Fibroblast of skin of left quadriceps (primary cell): Measurements from ENCODE around the gene FAM184A.
A peak's percentile ranks its signal among the peaks of the same experiment; 100 is the strongest.
"Not testable (repeated sequence)": the region's sequence is repeated elsewhere in the genome, so short reads cannot be mapped to it uniquely, and the experiment has no call there.

Experiments
- DNase-seq, 2 experiments: peaks; one replicate each; pipeline ENCODE4 v3.0.0-alpha.2; 2013; ENCODE audit warnings: low read depth in 2 of 2

FAM184A gene

DNA sequence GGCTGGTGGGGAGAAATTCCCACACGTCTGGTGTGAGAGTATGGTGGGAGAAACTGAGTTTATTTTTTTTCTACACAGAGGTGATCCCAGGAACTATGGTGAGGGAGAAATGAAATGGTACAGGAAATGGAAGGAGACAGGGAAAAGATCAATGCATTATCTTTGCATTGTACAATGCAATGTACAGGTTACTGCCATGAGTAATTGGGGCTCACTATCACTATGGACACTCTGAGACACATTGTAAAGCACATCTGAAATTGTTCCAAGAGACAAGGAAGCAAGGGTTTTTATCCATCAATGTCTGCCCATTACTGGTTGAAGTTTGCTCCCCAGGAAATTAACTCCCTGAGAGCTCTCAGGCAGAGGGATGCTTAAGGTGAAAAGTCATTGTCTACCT is 21.7 kb upstream of the FAM184A start:
- DNase-seq, result no peak

DNA sequence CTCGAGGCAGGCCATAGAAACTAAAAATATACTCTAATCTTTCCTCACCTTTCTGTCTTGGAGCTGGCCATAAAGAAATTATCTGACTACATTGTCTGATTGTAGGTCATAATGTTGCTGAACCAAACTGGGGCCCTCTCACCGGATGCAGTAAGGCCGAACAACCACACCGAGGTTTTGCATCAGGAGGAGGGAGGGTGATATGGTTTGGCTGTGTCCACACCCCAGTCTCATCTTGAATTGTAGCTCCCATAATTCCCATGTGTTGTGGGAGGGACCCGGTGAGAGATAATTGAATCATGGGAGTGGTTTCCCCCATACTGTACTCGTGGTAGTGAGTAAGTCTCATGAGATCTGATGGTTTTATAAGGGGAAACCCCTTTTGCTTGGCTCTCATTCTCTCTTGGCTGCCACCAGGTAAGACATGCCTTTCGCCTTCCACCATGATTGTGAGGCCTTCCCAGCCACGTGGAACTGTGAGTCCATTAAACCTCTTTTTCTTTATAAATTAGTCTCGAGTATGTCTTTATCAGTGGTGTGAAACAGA is 19.4 kb upstream of the FAM184A start:
- DNase-seq, result not testable (repeated sequence)

DNA sequence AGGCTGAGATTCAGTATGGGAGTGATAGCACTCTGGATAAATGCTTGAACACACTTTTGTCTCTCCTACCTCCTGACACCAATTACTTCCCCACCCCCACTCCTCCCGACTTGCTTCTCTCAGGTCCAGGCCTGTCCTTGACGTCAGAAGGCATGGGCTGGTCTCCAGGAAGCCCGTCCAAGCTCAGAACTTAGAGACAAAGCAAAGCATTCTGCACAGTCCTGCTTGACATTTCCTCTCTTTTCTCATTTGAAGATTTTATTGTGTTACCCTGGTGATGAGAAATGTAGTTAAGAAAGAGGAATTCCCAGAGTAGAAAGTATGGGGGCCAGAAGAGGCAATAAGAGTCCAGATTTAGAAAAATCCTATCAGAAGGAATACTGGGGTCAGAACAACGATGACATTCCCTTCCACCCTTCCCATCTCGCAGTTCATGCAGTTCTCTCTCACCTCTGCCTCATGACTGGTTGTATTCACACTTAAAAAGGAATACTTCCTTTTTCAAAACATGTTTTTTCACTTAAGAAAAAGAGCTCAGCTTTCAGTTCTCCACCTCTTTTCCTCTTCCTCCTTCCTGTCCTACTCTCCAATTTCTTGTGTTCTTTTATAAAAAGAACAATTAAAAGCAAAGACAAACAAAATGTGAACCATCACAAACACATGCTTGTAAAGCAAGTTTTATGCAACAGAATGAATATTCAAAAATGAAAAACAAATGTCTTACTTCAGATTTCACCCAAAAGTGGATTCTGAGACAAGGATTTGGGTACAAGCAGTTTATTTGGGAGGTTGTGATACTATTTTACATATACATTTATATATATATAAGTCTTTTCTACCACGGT is 18.5 kb upstream of the FAM184A start:
- DNase-seq, result no peak

DNA sequence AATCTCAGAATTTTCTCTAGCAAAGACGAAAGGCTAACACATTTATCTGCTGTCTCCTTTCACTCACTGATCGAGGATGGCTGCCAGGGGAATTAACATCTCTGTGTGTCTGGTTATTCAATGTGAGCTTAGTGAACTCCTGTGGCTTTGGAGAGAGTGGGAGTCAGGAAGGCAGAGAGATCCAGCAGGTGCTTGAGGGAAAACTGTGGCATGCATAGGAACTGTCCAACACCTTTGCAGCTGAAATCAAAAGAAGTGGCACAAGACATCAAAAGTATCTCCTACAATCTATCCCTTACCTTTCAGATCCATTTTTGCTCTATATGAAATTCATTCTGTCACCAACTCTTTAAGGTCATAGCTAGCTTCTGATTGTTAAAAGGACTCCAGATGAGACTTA is 11.8 kb upstream of the FAM184A start:
- no peak for DNase-seq

DNA sequence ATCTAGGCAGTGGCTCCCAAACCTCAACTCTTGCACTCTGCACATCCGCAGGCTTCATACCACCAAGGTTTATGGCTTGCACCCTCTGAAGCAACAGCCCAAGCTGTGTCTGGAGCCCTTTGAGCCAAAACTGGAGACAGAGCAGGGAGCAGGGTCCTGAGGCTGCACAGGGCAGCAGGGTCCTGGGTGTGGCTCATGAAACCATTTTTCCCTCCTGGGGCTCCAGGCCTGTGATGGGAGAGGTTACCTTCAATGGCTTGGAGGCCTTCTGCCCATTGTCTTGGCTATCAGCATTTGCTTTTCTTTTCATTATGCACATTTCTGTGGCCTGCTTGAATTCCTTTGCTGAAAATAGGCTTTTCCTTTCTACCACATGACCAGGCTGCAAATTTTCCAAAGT is 6.3 kb upstream of the FAM184A start:
- DNase-seq, result no peak

DNA sequence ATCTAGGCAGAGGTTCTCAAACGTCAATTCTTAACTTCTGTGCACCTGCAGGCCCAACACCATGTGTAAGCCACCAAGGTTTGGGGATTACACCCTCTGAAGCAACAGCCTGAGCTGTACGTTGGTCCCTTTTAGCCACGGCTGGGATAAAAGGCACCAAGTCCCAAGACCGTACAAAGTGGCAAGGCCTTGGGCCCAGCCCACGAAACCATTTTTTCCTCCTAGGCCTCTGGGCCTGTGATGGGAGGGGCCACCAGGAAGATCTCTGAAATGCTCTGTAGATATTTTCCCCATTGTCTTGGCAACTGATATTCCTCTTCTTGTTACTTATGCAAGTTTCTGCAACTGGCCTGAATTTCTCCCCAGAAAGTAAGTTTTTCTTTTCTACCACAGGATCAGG is 4.5 kb upstream of the FAM184A start:
- no peak for DNase-seq

DNA sequence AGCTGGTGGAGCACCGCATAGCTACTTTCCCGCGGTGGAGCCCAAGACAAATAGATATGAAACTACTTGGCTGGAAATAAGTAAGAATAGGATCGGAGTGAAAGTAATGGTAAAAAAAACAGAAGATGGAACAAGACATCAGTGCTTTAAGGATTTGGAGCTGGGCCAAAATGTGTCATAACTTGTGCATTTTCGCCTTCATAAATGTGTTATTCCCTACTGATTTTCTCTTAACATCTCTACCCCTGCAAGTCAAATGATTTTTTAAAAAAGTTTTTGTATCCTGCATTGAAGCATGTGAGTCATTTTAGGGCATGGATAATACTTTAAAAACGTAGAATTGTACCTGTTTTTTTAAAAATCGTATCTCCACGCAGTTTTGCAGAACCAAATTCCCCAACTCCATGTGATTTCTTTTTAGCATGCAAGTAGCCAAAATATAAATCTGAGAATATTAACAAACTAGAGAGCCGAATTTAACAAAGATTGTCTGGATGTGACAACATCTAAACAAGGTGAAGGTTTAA is 882 bp upstream of the FAM184A start:
- DNase-seq, result peak; percentile 23 to 29

DNA sequence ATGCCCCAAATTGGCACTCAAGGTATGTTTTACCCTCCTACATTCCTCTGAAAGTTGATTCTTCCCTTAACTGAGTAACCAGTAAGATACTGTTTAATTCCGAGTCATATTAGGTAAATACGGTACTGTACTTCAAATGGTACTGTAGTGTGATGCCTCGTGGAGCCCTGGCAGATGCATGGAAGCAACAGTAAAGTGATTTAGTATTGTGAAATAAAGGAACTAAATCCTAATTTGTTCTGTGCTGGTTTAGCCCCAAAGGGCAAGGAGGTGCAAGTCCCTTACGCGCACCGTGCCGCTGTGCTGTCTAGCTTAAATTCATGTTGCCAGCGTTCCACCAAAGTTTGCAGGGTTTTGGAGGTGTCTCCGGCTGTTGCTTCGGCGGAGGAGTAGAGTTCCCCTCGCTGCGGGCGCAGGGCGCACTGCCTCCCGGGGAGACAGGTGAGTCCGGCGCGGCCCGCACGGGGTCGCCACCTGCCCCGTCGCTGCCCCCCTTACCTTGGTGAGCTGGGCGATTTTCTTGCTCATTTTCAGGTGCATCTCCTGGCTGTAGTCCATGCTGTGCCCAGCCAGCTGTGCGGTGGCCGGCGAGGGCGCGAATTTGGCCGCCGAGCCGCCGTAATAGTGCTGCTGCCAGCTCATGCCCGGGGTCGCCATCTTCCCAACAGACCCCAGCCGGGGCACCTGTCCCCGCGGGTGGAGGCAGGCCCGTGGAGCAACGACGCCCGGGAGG is 655 bp downstream of the FAM184A start:
- no peak for DNase-seq

DNA sequence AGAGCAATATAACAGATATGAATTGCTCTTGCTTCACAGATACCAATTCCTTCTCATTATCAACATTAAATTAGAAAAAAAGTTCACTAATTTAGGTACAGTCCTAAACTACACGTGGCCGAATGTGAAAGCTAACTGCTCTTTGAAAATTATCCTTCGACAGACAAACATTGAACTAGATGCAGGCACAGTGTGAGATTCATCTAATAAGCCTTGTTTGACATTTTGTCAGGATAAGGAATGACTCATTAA is 1.1 kb downstream of the FAM184A start:
- no peak for DNase-seq

DNA sequence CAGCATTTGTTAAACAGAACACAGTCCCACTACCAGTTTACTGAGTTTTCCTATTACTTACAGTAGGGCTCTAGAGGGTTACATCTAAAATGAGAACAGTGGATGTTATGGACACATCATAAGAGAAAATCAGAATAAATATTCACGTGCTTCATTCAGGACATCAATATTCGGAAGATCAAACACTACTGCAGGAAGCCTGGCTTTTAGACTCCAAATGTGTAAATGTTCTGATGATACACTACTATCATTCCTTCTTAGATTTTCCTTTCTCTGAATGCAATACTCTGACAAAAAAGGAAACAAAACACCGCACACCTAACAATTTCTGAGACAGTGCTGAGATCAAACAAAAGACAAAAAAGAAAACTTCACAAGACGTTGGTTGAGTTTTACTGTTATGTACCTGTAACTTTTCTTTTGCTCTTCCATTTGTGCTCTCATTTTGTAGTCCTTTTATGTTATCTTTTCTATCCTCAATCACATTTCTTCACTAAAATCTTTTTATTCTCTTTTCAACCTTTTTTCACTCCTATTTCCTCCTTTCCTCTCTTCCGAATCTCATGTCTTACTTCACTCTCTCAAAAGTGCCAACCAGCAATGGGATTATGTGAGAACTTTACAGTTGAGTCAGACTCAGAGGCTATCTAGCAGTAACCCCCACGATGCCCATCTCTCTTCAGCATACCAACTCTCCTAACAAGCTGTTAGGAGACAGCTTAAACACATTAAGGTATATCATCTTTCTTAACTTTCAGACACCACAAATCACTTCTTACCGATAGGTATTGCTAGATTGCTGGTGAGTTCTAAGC is 1.7 kb downstream of the FAM184A start:
- DNase-seq, result no peak

DNA sequence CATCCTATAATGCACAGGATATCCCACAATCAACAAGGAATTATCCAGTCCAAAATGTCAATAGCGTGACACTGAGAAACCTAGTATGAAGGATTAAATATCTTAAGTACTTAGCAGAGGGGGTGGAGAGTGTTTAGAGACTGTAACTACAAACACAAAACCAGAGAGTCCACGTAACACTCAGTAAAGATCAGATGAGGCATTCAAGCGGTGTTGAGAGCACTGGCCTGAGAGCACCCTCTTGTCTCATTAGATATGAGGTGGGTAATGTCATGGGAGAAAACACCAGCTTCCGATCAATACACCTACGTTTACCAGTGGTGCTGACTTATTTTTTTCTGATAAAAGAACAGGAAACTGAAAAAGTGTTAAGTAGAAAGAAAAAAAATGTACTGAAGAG is 2.3 kb downstream of the FAM184A start:
- no peak for DNase-seq

DNA sequence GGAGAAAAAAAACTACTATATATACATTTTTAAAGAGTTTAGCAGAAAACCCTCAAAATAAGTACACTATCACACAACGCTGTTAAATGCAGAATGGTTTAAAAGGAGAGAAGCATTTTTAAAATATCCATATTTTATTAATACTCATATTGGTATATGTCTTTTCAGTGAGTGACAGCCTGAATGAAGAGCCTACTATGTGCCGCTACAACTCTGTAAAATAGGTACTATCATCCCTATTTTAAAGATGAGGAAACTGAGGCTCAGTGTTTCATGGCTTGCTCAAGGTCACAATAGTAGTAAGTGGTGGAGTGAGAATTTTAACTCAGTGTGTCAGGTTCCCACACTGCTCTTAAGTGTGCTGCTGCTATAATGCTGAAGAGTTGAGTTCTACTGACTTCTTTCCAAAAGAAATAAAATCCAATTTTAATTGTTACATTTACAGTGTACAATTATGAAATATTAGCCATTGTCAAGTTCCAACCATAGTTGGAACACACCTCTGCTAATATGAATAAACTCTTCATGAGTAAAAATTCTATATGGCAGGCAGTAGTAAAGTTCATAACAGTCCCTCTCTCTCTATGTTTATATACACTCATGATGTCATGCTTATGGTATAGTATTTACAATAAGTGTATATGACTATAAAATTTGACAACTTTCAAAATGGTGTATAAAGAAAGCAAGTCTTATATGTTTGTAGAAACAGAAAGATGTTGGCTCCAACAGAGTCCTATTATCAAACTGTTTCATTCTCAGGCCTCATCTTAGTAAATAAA is 3.1 kb downstream of the FAM184A start:
- DNase-seq, result no peak

DNA sequence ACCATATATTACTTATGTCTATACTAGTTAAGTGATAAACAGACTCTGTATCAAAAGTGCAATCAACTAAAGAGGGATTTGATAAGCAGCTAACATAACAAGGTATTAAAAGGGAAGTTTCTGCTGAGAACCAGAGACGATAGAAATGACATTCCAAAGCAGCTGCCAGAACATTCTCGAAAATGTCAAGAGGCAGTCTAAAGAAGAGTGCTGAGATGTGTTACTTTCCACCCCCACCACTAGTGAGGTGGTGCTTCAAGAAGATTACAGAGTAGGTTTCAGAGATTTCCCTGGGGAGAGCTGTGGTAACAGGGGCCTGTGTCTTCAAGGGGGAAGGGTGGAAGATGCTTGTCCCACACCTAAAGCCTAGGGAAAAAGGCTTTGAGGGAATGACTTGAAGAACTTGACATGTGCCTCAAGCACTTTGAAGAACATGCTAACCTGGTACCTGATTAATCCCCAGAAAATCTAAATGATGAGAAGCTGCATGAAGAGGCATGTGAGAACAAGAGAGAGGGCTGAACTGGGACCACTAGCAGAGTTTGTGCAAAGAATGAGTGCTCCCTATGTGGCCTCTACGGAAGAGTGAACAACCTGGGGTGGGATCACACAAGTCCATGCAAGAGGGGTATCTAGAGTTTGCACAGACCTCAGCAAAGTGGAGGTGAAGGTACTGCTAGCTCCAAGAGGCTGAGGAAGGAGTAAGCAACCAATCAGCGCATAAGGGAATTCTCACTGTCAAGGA is 5.0 kb downstream of the FAM184A start:
- no peak for DNase-seq

DNA sequence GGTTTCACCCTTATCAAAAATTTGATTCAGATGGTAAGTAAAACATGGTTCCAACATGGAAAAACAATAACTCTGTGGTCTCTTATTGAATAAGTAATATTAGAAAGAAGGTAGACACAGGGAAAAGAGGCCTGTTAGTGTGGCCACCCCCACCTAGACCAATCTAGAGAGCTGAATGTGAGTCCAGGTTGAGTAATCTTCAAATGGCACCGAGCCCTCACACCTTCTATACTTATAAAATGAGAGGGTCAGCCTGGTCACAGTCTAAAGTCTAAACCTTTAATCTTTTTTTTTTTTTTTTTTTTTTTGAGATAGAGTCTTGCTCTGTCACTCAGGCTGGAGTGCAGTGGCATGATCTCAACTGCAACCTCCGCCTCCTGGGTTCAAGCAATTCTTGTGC is 6.9 kb downstream of the FAM184A start:
- no peak for DNase-seq

DNA sequence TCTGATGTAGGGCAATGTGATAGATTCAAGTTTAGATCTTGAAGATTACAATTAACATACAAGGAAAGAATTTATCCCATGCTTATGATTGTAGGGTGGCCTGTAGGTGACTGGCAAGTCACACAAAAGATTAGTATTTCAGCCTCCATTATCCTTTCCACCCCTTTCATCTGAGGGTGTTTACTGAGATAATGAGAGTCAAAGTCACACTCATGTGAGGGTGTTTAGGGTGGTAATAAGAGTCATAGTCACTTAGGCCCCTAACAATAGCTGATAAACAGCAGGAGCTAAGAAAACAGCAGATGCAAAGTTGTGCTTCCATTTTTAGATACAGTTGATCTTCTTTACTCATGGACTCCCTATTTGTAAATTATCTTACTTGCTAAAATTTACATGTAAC is 11.4 kb downstream of the FAM184A start:
- DNase-seq, result no peak

DNA sequence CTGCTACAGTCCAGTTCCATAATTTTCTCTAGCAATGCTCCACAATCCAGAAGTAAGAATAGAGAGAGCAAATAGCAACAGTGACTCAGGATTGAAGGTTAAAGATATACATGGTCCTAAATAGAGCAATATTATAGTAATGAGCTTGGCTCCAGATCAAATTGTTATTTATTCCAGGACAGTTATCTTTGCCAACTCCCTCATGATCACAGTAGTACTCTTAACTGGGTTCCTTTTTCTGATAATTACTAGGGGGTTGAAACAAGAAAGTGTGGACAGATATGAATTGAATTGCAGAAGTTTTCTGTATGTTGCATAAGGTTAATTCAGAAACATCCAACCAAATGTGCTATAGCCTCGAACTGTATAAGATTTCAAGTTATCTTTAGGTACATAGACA is 11.9 kb downstream of the FAM184A start:
- DNase-seq, result no peak

DNA sequence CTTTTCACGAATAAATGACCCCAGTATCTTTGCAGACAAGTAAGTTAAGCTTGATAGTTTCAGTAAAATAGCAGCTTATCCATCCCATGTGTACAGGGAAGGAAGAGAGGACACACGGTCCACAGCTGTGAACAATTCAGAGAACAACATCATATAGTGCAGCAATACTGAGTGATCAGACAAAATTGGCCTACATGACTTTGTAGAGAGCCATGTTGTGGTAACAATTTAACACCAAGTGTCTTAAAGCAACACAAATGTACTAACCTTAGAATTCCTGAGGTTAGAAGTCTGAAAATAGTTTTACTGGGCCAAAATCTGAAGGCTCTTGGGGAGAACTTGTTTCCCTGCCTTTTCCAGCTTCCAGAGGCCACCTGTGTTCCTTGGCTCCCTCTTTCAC is 12.5 kb downstream of the FAM184A start:
- no peak for DNase-seq

DNA sequence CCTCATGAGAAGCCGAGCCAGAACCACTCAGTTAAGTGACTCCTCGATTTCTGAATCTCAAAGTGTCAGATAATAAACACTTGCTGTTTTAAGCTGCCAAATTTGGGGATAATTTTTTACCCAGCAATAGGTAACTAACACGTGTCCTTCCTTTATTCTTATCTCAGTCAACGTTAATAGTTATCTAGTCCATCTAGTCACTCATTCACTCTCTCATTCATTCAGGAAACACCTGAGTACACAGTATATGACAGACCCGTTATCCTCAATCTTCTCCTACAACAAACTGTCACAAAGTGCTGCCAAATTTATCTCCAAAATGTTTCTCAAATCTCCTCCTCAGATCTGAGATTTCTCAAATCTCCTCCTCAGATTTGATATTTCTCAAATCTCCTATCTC is 13.1 kb downstream of the FAM184A start:
- no peak for DNase-seq

DNA sequence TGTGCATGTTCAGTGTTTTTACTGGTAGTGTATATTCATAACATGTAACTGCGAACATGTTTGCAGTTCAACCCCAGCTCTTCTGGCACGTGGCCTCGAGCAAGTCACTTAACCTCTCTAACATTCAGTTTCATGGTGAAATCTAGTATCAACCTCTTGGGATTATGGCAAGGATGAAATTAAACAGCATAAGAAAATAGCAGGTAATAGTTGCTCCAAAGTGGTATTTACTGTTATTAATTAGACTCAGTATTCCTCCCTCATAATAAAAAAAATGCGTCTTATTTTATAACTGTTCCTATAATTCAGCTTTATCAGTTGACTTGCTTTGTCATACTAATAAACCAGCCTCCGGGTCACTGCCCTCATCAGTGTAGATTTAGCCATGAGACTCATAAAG is 15.0 kb downstream of the FAM184A start:
- DNase-seq, result no peak

DNA sequence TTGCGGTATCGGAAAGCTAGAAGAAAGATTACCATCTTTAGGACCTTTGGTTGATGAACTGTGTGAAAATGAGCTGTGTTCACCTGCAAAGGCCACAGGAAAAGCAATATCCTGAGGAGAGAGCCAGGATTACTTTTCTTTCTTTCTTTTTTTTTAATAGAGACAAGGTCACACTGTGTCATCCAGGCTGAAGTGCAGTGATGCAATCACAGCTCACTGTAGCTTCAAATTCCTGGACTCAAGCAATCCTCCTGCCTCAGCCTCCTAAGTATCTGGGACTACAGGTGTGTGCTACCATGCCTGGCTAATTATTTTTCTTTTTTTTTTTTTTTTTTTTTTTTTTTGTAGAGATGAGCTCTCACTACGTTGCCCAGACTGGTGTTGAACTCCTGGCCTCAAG is 17.2 kb downstream of the FAM184A start:
- DNase-seq, result no peak
